Measurements from ENCODE around the gene DDX24. TPM values are rescaled to one million over a fixed set of nuclear protein-coding genes. Genes with fewer than 3 reads are reported as not detected.

Gene DDX24
- total and polyA plus RNA-seq, 3 experiments from 2014 or later = 274 to 287 (median 283) TPM

DNA sequence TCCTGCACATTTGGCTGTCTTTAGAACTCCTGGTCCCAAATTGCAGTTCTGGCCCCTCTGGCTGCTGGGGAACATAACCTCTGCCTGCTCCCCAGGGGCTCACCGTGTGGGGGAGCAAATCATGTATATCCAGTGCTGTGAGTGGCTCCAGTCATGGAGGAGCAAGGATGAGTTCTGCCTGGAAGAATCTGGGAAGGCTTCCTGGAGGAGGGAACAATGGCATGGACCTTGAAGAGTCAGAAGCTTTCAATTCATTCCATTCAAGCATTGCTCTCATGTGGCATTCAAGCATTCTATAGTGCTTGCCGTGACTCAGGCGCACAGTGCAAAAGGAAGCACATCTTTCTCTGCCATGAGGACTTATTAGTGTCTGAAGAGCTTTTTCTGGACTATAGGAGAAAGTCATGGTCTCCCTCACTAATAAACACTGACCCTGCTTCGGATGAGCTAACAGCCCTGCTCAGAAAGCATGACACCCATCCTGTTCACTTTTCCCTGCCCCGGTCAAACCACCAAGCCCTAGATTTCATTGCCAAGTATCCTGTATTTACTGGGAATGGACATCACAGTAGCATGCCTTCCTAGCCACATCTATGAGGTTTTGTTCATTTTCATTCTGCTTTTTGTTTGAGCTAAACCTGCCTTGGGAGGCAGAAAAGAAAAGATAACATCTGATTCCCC is 33.0 kb upstream of the DDX24 start:
- H3K36me3 Mint-ChIP-seq = no peaks in the 10 kb centered on the region
- no peaks in the 10 kb centered on the region for H3K4me1 Mint-ChIP-seq
- no peak overlapping the region for H3K4me3 Mint-ChIP-seq
- Histone ChIP-seq H3K27ac (ENCODE audit: low read depth, low read length) (no peak overlapping the region), H3K4me3 (ENCODE audit: low read length) (no peak overlapping the region), H3K36me3 (ENCODE audit: insufficient read depth, low read length) (no peaks in the 10 kb centered on the region), H3K9me3 (ENCODE audit: low read length) (no peaks in the 10 kb centered on the region), H3K4me1 (ENCODE audit: insufficient read depth, low read length) (no peaks in the 10 kb centered on the region), H3K27me3 (ENCODE audit: insufficient read depth, low read length, poor library complexity, severe bottlenecking) (peaks cover 4% of the 10 kb centered on the region)
- ChIA-PET CTCF (interaction anchor here (1.5 to 1.8 kb wide), 3 partner anchors 23 to 174 kb away, joined by 3 to 6 read pairs (median 4); no protein-coding TSS in a partner anchor), POLR2A (interaction anchor here (0.6 kb wide), 1 partner anchor 25 kb away, joined by 5 read pairs; no protein-coding TSS in a partner anchor)
- peaks cover 22 to 38% of the 10 kb centered on the region in 2 donors for H3K27me3 Mint-ChIP-seq
- no peak overlapping the region for H3K27ac Mint-ChIP-seq
- DNase-seq = no peak
- H3K9me3 Mint-ChIP-seq = no peaks in the 10 kb centered on the region

DNA sequence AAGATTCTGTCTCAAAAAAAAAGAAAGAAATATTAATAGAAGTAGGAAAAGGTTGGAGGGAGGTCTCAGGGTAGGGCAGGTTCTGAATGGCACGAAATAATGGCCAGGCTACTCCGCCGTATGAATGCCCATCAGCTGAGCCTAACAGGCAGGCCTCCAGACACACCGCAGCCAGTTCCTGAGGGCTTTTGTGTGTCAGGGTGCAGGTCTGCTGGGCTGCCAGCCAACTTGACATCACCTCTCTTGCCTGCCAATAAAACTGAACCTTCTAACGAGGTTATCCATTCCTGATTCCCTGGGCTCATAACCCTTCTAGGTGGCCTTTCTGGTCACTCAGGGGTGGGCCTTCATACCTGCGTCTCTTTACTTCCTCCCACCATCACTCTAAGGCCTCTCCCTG is 32.5 kb upstream of the DDX24 start:
- Mint-ChIP-seq H3K36me3 (no peaks in the 10 kb centered on the region), H3K27ac (no peak overlapping the region), H3K27me3 (peaks cover 18 to 38% of the 10 kb centered on the region in 2 donors), H3K9me3 (no peaks in the 10 kb centered on the region), H3K4me3 (no peak overlapping the region), H3K4me1 (no peaks in the 10 kb centered on the region)
- H3K4me1 ChIP-seq (ENCODE audit: insufficient read depth, low read length) = no peaks in the 10 kb centered on the region
- H3K4me3 ChIP-seq (ENCODE audit: low read length) = no peak overlapping the region
- CTCF ChIA-PET = interaction anchor here (1.2 to 1.5 kb wide), 2 partner anchors 18 to 174 kb away, joined by 4 to 5 read pairs; no protein-coding TSS in a partner anchor
- no peaks in the 10 kb centered on the region for H3K36me3 ChIP-seq (ENCODE audit: insufficient read depth, low read length)
- H3K27ac ChIP-seq (ENCODE audit: low read depth, low read length) = no peak overlapping the region
- H3K27me3 ChIP-seq (ENCODE audit: insufficient read depth, low read length, poor library complexity, severe bottlenecking) = peaks cover 4% of the 10 kb centered on the region
- POLR2A ChIA-PET = no interaction called here
- no peaks in the 10 kb centered on the region for H3K9me3 ChIP-seq (ENCODE audit: low read length)
- no peak for DNase-seq

DNA sequence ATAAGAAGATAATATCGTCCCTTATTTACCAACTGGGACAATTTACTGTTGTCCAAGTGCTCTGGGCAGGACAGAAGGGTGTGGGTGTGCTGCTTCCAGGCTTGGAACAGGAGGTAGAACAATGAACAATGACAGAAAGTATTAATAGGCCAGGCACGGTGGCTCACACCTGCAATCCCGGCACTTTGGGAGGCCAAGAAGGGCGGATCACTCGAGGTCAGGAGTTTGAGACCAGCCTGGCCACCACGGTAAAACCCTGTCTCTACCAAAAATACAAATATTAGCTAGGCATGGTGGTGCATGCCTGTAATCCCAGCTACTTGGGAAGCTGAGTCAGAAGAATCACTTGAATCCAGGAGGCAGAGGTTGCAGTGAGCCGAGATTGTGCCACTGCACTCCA is 32.1 kb upstream of the DDX24 start:
- no peaks in the 10 kb centered on the region for H3K36me3 ChIP-seq (ENCODE audit: insufficient read depth, low read length)
- POLR2A ChIA-PET = no interaction called here
- Mint-ChIP-seq H3K36me3 (no peaks in the 10 kb centered on the region), H3K4me1 (no peaks in the 10 kb centered on the region), H3K27me3 (peaks cover 14 to 36% of the 10 kb centered on the region in 2 donors), H3K27ac (no peak overlapping the region), H3K4me3 (no peak overlapping the region), H3K9me3 (no peaks in the 10 kb centered on the region)
- H3K4me3 ChIP-seq (ENCODE audit: low read length) = no peak overlapping the region
- no peaks in the 10 kb centered on the region for H3K4me1 ChIP-seq (ENCODE audit: insufficient read depth, low read length)
- H3K27me3 ChIP-seq (ENCODE audit: insufficient read depth, low read length, poor library complexity, severe bottlenecking) = peaks cover 4% of the 10 kb centered on the region
- no peak overlapping the region for H3K27ac ChIP-seq (ENCODE audit: low read depth, low read length)
- no peaks in the 10 kb centered on the region for H3K9me3 ChIP-seq (ENCODE audit: low read length)
- DNase-seq = no peak
- CTCF ChIA-PET = interaction anchor here (1.2 to 1.5 kb wide), 2 partner anchors 19 to 173 kb away, joined by 4 to 5 read pairs; no protein-coding TSS in a partner anchor

DNA sequence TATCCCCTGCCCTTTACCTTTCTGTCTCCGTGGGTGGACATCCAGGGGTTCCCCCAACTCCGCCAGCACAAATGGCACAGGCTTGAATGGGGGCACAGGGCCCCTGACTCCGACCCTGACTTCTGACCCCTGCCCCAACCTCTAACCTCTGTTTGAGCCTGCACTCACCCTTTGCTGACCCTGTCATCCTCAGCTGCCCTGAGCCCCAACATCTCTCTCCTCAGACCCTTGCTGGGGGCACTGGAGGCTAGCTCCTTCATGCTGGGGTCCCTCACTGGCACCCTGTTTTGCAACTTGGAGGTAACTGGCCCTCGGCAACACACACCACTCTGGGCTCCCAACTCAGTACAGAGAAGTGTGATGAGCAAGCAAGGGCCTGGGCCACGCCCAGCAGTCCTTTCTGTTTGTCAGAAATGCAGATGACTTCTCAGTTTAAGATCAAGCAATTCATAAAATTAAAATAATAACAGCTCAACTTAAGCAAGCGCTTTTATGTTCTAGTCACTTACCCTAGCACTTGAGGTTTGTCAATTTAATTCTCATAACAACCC is 31.6 kb upstream of the DDX24 start:
- Histone ChIP-seq H3K27me3 (ENCODE audit: insufficient read depth, low read length, poor library complexity, severe bottlenecking) (peaks cover 4% of the 10 kb centered on the region), H3K4me1 (ENCODE audit: insufficient read depth, low read length) (no peaks in the 10 kb centered on the region), H3K9me3 (ENCODE audit: low read length) (no peaks in the 10 kb centered on the region), H3K36me3 (ENCODE audit: insufficient read depth, low read length) (no peaks in the 10 kb centered on the region), H3K4me3 (ENCODE audit: low read length) (no peak overlapping the region), H3K27ac (ENCODE audit: low read depth, low read length) (no peak overlapping the region)
- no peak overlapping the region for H3K4me3 Mint-ChIP-seq
- H3K4me1 Mint-ChIP-seq = no peaks in the 10 kb centered on the region
- ChIA-PET CTCF (interaction anchor here (1.2 kb wide), 1 partner anchor 19 kb away, joined by 5 read pairs; no protein-coding TSS in a partner anchor), POLR2A (no interaction called here)
- H3K27ac Mint-ChIP-seq = no peak overlapping the region
- no peak for DNase-seq
- H3K36me3 Mint-ChIP-seq = no peaks in the 10 kb centered on the region
- peaks cover 12 to 31% of the 10 kb centered on the region in 2 donors for H3K27me3 Mint-ChIP-seq
- no peaks in the 10 kb centered on the region for H3K9me3 Mint-ChIP-seq

DNA sequence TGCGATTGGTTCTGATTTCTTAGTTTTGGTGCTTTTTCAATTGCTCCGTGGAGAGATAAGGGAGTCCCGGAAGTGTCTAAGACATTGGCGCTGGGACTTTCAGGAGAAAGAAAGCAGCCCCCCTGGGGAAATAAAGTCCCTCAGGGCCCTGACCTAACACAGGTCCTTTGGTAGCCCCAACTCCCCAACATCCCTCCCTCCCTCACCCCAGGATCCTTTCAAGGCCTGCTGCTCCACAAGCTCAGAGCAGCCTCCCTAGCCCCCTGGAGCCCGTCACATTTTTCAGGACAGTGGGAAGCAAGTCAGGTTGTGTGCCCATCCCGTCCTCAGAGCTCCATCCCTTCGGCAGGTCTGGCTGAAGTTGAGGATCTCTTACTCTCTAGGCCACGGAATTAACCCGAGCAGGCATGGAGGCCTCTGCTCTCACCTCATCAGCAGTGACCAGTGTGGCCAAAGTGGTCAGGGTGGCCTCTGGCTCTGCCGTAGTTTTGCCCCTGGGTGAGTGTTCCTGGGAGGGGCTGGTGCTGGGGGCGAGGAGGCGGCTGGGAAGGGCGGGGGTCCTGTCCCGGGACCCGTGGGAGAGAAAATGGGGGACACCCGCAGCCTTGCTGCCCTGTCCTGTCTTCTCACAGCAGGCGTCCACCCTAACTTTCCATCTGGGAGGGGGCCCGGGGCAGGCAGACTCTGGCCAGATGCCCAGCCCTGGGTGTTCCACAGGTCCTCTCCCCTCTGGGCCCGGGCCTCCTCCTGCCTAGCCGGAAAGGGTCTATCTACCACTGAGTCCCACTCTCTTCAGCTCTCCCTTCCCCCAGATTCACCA is 30.5 kb upstream of the DDX24 start:
- ChIA-PET POLR2A (no interaction called here), CTCF (interaction anchor here (1.3 kb wide), 1 partner anchor 54 kb away, joined by 3 read pairs; no protein-coding TSS in a partner anchor)
- H3K36me3 Mint-ChIP-seq = no peaks in the 10 kb centered on the region
- no peak overlapping the region for H3K27ac ChIP-seq (ENCODE audit: low read depth, low read length)
- H3K27me3 ChIP-seq (ENCODE audit: insufficient read depth, low read length, poor library complexity, severe bottlenecking) = peaks cover 1% of the 10 kb centered on the region
- DNase-seq = no peak
- no peaks in the 10 kb centered on the region for H3K9me3 ChIP-seq (ENCODE audit: low read length)
- H3K4me1 Mint-ChIP-seq = no peaks in the 10 kb centered on the region
- H3K27ac Mint-ChIP-seq = no peak overlapping the region
- H3K27me3 Mint-ChIP-seq = peaks cover 9 to 20% of the 10 kb centered on the region in 2 donors
- no peak overlapping the region for H3K4me3 Mint-ChIP-seq
- no peak overlapping the region for H3K4me3 ChIP-seq (ENCODE audit: low read length)
- no peaks in the 10 kb centered on the region for H3K4me1 ChIP-seq (ENCODE audit: insufficient read depth, low read length)
- no peaks in the 10 kb centered on the region for H3K36me3 ChIP-seq (ENCODE audit: insufficient read depth, low read length)
- no peaks in the 10 kb centered on the region for H3K9me3 Mint-ChIP-seq

DNA sequence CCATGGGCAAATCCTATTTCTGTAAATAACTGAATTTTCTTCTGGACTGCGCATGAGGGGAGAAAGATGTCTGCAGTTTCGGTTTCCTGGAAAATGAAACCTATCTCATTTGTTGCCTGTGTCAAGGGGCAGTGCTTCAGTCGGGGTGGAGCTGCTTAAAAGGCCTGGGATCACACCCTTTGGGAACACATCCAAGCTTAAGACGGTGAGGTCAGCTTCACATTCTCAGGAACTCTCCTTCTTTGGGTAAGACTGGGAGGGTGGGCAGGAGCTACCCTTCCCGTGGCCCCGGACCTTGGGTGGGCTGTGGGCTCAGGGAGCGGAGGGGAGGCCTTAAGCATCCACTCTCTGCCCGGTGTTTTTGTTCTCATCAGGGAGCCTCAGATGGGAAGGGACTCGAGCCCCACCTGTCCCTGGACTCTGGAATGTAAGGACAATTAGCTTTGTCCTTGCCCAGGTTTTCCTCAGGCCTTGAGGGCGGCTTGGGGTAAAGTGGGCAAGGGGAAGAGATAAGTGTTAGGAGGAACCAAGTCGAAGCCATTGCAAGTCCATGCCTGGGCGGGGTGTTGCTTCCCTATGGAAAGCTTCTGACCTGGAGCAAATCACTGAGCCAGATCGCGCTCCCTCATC is 29.7 kb upstream of the DDX24 start, which contains the start of gene IFI27:
TSS of gene IFI27 (plus strand) at position 185 of the 630 bp plus-strand sequence.
- Mint-ChIP-seq H3K4me3 (no peak within 1 kb of the TSS), H3K9me3 (no peaks in the 10 kb centered on the region), H3K4me1 (no peaks in the 10 kb centered on the region), H3K27ac (no peak within 1 kb of the TSS), H3K36me3 (no peaks in the 10 kb centered on the region), H3K27me3 (peaks cover 8 to 13% of the 10 kb centered on the region in 2 donors)
- H3K36me3 ChIP-seq (ENCODE audit: insufficient read depth, low read length) = no peaks in the 10 kb centered on the region
- DNase-seq = no peak
- no peaks in the 10 kb centered on the region for H3K27me3 ChIP-seq (ENCODE audit: insufficient read depth, low read length, poor library complexity, severe bottlenecking)
- no peak within 1 kb of the TSS for H3K4me3 ChIP-seq (ENCODE audit: low read length)
- POLR2A ChIA-PET = no interaction called here
- H3K9me3 ChIP-seq (ENCODE audit: low read length) = no peaks in the 10 kb centered on the region
- H3K4me1 ChIP-seq (ENCODE audit: insufficient read depth, low read length) = no peaks in the 10 kb centered on the region
- CTCF ChIA-PET = interaction anchor here (1.3 kb wide), 1 partner anchor 54 kb away, joined by 3 read pairs; no protein-coding TSS in a partner anchor
- no peak within 1 kb of the TSS for H3K27ac ChIP-seq (ENCODE audit: low read depth, low read length)

DNA sequence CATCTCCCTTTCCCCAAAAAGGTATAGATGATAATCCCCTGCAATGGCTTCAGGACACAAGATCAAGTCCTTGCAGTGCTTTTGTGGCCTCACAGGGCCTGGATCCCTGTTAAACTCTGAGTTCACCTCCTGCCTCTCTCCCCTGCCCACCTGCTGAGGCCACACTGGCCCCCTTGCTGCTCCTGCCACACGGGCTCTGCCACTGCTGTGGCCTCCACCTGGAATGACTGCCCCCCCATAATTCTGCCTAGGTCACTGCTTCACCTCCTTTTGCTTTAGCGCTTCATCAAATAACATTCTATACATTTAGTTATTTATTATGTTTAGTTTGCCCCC is 28.9 kb upstream of the DDX24 start:
- Histone ChIP-seq H3K4me3 (ENCODE audit: low read length) (no peak overlapping the region), H3K27me3 (ENCODE audit: insufficient read depth, low read length, poor library complexity, severe bottlenecking) (no peaks in the 10 kb centered on the region), H3K27ac (ENCODE audit: low read depth, low read length) (no peak overlapping the region), H3K9me3 (ENCODE audit: low read length) (no peaks in the 10 kb centered on the region), H3K4me1 (ENCODE audit: insufficient read depth, low read length) (no peaks in the 10 kb centered on the region), H3K36me3 (ENCODE audit: insufficient read depth, low read length) (no peaks in the 10 kb centered on the region)
- H3K27ac Mint-ChIP-seq = no peak overlapping the region
- no peaks in the 10 kb centered on the region for H3K36me3 Mint-ChIP-seq
- H3K4me3 Mint-ChIP-seq = no peak overlapping the region
- H3K9me3 Mint-ChIP-seq = no peaks in the 10 kb centered on the region
- ChIA-PET POLR2A (no interaction called here), CTCF (no interaction called here)
- H3K27me3 Mint-ChIP-seq = peaks cover 4 to 5% of the 10 kb centered on the region in 2 donors
- H3K4me1 Mint-ChIP-seq = no peaks in the 10 kb centered on the region
- no peak for DNase-seq

All from CD8-positive, alpha-beta memory T cell (primary cell).